KBM-7 (cell line): ENCODE results near the gene PHF19.

Experiments
- DNase-seq: peaks from one replicate; pipeline ENCODE4 v3.0.0-alpha.2; 2015
- in situ Hi-C: fragments of 300-500 bp; cut with MboI; formaldehyde crosslinking; loops from 2 replicates; pipeline ENCODE4 v1.14.3; 2020; ENCODE audit warnings: low sequenced_read_pairs, low pct_unique_long_range_greater_than_20kb, mixed read lengths

Gene PHF19

GRCh38 chr9:120877276-120878034 lies 467 bp upstream of the PHF19 start:
- in situ Hi-C loops, result no loop called here
- DNase-seq, result peak; percentile 74

- peak; percentile 96 for DNase-seq
- in situ Hi-C loops, result no loop called here
Measured at GRCh38 chr9:120875954-120876841, 790 bp downstream of the PHF19 start.

- in situ Hi-C loops, result no loop called here
- DNase-seq, result no peak
Measured at GRCh38 chr9:120875643-120875953, 1.4 kb downstream of the PHF19 start.

- DNase-seq, result no peak
- in situ Hi-C loops, result no loop called here
Measured at GRCh38 chr9:120875195-120875565, 1.8 kb downstream of the PHF19 start.

- in situ Hi-C loops, result no loop called here
- no peak for DNase-seq
Measured at GRCh38 chr9:120874226-120875194, 2.5 kb downstream of the PHF19 start.

GRCh38 chr9:120873512-120873911 lies 3.5 kb downstream of the PHF19 start:
- in situ Hi-C loops, result no loop called here
- DNase-seq, result no peak

- in situ Hi-C loops, result no loop called here
- DNase-seq, result no peak
Measured at GRCh38 chr9:120872791-120873502, 4.0 kb downstream of the PHF19 start.

GRCh38 chr9:120870206-120870605 lies 6.8 kb downstream of the PHF19 start:
- in situ Hi-C loops, result no loop called here

GRCh38 chr9:120869726-120870125 lies 7.3 kb downstream of the PHF19 start:
- no peak for DNase-seq
- in situ Hi-C loops, result no loop called here

More at GRCh38 chr9:120870206-120870605, 6.8 kb downstream of the PHF19 start:
- DNase-seq, result no peak

GRCh38 chr9:120869360-120869687 lies 7.7 kb downstream of the PHF19 start:
- DNase-seq, result no peak
- in situ Hi-C loops, result no loop called here

- peak; percentile 93 for DNase-seq
- in situ Hi-C loops, result no loop called here
Measured at GRCh38 chr9:120868676-120869359, 8.2 kb downstream of the PHF19 start.

GRCh38 chr9:120868339-120868675 lies 8.7 kb downstream of the PHF19 start:
- in situ Hi-C loops, result no loop called here
- no peak for DNase-seq

- in situ Hi-C loops, result no loop called here
- no peak for DNase-seq
Measured at GRCh38 chr9:120867676-120868338, 9.2 kb downstream of the PHF19 start.

GRCh38 chr9:120866651-120867050 lies 10.3 kb downstream of the PHF19 start:
- in situ Hi-C loops, result no loop called here
- DNase-seq, result no peak

- DNase-seq, result no peak
- in situ Hi-C loops, result no loop called here
Measured at GRCh38 chr9:120865809-120866208, 11.2 kb downstream of the PHF19 start.

- in situ Hi-C loops, result no loop called here
- no peak for DNase-seq
Measured at GRCh38 chr9:120865176-120865575, 11.8 kb downstream of the PHF19 start.

- in situ Hi-C loops, result no loop called here
- no peak for DNase-seq
Measured at GRCh38 chr9:120864719-120865118, 12.3 kb downstream of the PHF19 start.

- in situ Hi-C loops, result no loop called here
- DNase-seq, result no peak
Measured at GRCh38 chr9:120863833-120864232, 13.2 kb downstream of the PHF19 start.
